ENCODE measurements around the gene NDOR1. TPM values are rescaled to one million over a fixed set of nuclear protein-coding genes. Genes with fewer than 3 reads are reported as not detected.
A peak's percentile ranks its signal among the peaks of the same experiment; 100 is the strongest.

Gene NDOR1
- total RNA-seq, 4 donors from 2014 or later, result 6.5 to 12.3 (median 8.0) TPM

DNA sequence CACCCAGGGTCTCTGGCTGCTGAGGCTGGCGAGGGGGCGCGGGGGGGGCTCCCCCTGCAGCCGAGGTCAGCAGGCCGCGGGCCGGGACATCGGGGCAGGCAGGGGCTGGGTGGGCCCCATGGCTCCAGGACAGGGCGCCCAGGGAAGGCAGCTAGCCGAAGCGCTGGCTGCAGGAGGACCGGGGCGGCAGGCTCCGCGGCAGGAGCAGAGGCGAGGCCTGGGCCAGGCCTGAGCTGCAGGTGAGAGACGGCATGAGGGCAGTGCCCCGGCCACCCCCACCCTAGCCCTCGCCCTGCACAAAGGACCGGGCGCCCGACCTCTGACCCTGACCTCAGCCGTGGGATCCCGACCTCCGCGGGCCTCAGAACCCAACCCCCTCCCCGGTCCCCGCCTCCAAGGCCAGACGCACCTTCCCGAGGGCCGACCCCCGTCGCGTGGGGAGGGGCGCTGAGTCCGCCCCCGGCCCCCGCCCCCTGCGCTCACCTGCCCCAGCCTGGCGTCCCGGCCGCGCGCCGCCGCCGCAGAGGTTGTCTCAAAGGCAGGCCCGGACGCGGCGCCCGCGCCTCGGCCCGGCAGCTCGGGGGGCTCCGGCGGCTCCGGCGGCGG, 16.1 kb downstream of the NDOR1 start:
- Histone ChIP-seq H3K27ac (replicated peaks in 1 of 4) (no peak overlapping the region), H3K9me3 (no peaks in the 10 kb centered on the region), H3K27me3 (peaks cover 0 to 2% (median 0%) of the 10 kb centered on the region in 4 donors), H3K4me1 (peaks cover 30 to 51% (median 36%) of the 10 kb centered on the region in 4 donors), H3K36me3 (peaks cover 0 to 2% (median under 1%) of the 10 kb centered on the region in 4 donors), H3K4me3 (peak overlapping the region; percentile 50 to 87 (median 80))
- intact Hi-C loops (cut with DNase I), result loop anchor here (2.0 to 5.0 kb wide), 2 partner anchors 21 to 34 kb away; partner anchors contain the start of genes ANAPC2, SSNA1 and TPRN
- DNase-seq (ENCODE audit: extremely low spot score), result no peak
- 0% methylated on average over 3 of the region's 61 CpGs for WGBS
- TF ChIP-seq, protein P1, sequence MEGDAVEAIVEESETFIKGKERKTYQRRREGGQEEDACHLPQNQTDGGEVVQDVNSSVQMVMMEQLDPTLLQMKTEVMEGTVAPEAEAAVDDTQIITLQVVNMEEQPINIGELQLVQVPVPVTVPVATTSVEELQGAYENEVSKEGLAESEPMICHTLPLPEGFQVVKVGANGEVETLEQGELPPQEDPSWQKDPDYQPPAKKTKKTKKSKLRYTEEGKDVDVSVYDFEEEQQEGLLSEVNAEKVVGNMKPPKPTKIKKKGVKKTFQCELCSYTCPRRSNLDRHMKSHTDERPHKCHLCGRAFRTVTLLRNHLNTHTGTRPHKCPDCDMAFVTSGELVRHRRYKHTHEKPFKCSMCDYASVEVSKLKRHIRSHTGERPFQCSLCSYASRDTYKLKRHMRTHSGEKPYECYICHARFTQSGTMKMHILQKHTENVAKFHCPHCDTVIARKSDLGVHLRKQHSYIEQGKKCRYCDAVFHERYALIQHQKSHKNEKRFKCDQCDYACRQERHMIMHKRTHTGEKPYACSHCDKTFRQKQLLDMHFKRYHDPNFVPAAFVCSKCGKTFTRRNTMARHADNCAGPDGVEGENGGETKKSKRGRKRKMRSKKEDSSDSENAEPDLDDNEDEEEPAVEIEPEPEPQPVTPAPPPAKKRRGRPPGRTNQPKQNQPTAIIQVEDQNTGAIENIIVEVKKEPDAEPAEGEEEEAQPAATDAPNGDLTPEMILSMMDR (IDR thresholded peaks at IDR 0.05), result no peak
- TF ChIP-seq EP300 (IDR thresholded peaks at IDR 0.05), result no peak

DNA sequence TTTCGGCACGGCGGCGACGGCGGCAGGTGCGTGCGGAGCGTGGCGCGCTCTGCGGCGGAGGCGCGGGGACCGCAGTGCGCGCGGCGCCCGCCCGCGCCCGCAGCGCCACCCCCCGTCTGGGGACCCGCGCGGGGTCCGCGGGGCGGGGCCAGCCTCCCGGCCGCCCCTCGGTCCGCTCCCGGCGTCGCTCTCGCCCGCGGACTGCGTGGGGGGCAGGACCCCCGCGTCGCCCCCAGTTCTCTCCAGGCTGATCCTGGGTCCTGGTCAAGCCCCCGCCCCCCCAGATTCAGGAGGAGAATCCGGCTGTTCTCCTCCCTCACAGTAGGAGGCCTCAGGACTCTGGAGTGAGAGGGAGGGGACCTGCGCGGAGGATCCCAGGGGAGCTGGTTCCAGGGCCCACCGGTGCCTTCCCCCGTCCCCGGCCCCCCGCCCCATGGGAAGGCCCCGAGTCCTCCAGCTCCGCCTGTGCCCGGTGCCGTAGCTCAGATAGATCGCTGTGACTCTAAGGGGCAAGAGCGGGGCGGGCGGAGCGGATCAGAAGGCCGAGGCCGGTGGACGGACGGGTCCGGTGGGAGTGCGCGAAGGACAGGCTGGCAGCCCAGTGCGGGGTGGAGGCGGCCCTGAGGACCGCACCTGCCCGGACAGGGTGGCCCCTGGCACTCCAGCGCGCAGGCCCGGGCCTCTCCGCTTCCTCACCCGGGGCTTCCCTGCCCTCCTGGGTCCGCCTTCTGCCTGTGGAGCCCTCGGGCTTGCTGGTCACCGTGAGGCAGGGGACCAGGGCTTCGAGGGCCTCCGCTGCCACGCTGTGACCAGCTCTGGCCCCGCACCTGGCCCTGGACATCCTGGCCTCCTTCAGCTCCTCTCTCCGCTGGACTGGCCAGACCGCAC, 16.9 kb downstream of the NDOR1 start, which contains the start of gene RNF208:
TSS of gene RNF208 (minus strand) at position 51 of the 888 bp plus-strand sequence. CDS start 1,028 bp downstream, outside the sequence.
- H3K27ac ChIP-seq (replicated peaks in 1 of 4), result peak within 1 kb of the TSS; percentile 91 to 94 (median 92)
- no peak for DNase-seq (ENCODE audit: extremely low spot score)
- WGBS, result 4% methylated on average over 24 of the region's 88 CpGs
- H3K4me1 ChIP-seq, result peaks cover 31 to 47% (median 36%) of the 10 kb centered on the region in 4 donors
- H3K27me3 ChIP-seq, result peaks cover 0 to 10% (median 4%) of the 10 kb centered on the region in 4 donors
- no peaks in the 10 kb centered on the region for H3K36me3 ChIP-seq
- peak within 1 kb of the TSS; percentile 72 to 87 (median 80) for H3K4me3 ChIP-seq
- no peaks in the 10 kb centered on the region for H3K9me3 ChIP-seq
- intact Hi-C loops (cut with DNase I), result loop anchor here (5.0 kb wide), 1 partner anchor 35 kb away; the partner anchor contains the start of genes ANAPC2 and SSNA1
- TF ChIP-seq EP300 (IDR thresholded peaks at IDR 0.05), result no peak
- no peak for TF ChIP-seq POLR2AphosphoS5 (IDR thresholded peaks at IDR 0.05)
- TF ChIP-seq, protein P1 (IDR thresholded peaks at IDR 0.05), result no peak
- TF ChIP-seq POLR2A (IDR thresholded peaks at IDR 0.05; ENCODE audit: low read depth), result no peak

- intact Hi-C loops (cut with DNase I), result loop anchor here (5.0 kb wide), 1 partner anchor 36 kb away; the partner anchor contains the start of genes ANAPC2 and SSNA1
- Histone ChIP-seq H3K27me3 (peaks cover 0 to 19% (median 6%) of the 10 kb centered on the region in 4 donors), H3K4me3 (peak overlapping the region; percentile 72 to 87 (median 80)), H3K27ac (replicated peaks in 1 of 4) (peak overlapping the region; percentile 91 to 94 (median 92)), H3K36me3 (no peaks in the 10 kb centered on the region), H3K9me3 (no peaks in the 10 kb centered on the region), H3K4me1 (peaks cover 28 to 47% (median 36%) of the 10 kb centered on the region in 4 donors)
- 2% methylated on average over 36 of the region's 63 CpGs for WGBS
- TF ChIP-seq POLR2A (IDR thresholded peaks at IDR 0.05; ENCODE audit: low read depth) (peak; percentile 39), EP300 (IDR thresholded peaks at IDR 0.05) (no peak), POLR2AphosphoS5 (IDR thresholded peaks at IDR 0.05) (peak; percentile 76 to 91)
- TF ChIP-seq, protein P1 (IDR thresholded peaks at IDR 0.05), result peak in 1 of 3 experiments; percentile 24
- peak; percentile 100 for DNase-seq (ENCODE audit: extremely low spot score)
Measured at GRCh38 chr9:137223078-137223970, 17.8 kb downstream of the NDOR1 start.

All from esophagus muscularis mucosa (tissue), 4 donors.